Left forelimb (tissue), 1 donor: ENCODE data around the gene MOV10L1.

ENCODE experiments used
- DNase-seq: peaks from one replicate; pipeline ENCODE4 v3.0.0-alpha.2; 2018; ENCODE audit warnings: low spot score

Gene MOV10L1

DNA sequence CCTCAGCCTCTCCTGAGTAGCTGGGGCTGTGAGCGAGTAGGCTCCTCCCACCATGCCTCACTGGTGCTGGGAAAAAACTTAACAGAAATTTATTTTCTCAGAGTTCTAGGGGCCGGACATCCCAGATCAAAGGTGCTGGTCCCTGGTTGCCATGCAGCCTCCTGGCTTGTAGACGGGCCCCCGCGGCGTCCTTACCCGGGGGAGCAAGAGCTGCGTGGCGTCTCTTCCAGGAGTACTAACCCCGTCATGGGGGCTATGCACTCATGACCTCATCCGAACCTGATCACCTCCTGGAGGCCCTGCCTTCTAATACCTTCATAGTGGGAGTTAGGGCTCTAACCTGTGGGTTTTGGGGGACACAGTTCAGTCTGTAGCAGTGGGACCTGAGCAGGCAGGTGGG is 98.5 kb downstream of the MOV10L1 start:
- no peak for DNase-seq

DNA sequence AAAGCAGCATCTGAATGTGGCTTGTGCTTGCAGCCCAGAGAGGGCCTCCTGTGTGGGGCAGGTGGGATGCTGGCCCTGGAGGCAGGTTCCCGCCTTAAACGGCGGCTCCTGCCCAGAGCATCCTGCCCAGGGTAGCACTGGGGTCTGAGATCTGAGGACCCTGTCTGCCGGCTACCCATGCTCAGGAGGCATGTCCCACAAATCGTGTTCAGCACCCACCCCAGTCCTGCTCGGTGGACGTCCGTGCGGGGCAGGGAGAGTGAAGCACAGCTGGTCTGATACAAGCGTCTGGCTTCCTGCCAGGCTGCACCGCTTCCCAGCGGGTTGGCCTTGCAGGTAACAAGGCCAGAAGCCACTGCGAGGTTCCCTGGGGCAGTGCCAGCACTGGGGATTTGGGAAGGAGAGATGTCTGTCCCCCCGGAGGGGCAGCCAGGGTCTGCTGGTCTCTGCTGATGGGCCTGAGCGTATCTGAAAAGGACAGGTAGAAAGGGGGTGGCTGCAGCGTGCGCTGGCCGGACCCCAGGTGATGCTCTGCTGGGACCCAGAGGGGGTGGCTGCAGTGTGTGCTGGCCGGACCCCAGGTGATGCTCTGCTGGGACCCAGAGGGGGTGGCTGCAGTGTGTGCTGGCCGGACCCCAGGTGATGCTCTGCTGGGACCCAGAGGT is 99.5 kb downstream of the MOV10L1 start:
- no peak for DNase-seq

DNA sequence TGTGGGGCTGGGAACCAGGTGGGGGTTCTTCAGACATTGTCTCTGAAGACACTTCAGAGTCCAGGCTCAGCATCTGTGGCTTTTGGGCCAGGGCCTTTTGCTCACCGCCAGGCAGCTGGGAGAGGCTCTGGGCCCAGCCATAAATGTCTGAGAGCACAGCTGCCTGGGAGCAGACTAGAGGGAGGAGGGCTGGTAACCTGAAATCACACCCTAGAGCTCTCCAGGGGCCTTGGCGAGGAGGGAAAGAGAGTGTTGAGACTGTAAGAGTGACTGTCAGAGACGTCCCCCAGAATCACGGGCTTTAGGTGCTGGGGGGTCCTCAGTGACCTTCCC is 100.0 kb downstream of the MOV10L1 start:
- DNase-seq: no peak

DNA sequence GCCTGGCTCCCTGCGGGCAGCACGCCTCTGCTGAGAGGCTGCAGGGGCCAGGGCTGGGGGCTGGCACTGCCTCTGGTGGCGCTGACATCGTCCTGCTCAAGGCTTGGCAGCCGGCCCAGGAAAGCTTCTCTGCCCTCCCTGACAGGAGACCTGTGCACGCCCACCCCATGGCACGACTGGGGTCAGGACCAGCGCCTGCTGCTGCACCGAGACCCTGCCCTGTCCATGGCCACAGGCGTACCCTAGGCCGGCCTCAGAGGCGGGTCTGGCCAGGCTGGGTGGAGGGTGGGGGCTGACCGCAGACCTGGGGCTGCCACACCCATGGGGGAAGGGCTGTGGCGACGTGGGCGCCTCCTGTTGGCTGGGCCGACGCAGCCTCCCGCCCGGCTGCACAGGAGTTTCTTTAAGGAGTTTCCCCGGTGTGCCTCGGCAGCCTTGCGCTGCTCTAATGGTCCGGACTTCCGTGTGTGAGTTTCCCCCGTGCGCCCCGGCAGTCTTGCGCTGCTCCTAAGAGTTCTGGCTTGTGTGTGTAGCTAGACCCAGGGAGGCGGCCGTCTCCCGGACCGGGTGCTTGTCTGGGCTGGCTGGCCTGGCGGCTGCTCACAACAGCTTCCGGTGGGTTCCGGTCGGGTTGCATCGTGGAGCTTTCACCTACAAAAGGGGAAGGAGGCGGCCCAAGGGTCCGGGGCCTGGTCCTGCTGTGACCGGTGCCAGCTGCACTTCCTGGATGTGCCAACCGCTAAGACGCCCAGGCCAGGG is 100.6 kb downstream of the MOV10L1 start:
- no peak for DNase-seq

DNA sequence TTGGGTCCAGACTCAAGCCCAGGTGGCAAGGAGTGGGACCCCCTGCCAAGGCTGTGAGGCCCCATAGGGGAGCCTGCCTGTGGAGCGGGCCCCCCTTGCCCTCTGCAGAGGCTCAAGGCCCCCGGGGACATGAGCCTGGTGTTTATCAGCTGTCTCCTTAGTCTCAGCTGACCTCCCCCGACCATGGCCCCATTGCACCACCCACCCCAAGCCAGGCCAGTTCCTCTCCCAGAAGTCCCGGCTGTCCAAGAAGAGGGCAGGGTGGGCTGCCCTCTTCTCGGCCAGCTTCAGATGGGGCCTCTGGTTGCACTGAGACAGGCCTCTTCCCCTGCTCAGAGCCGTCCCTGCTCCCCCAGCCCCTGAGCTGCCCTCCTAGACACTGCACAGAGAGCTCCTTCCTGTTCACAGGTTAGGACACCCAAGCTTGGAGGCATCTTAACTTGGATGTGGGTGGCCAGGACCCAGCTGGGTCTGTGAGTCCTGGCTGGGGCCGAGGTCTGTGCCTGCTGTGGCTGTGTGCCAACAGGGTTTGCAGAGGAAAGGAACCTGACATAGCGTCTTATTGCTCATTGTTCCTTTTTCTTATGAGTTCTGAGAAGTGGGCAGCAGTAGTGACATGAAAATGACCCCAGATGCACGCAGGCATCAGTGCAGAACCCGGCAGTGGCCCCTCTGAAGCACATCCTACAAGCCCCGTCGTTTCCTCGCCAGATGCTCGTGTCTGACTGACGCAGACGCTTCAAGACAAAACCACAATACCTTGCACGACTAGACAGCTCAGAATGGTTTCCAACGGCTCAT is 101.3 kb downstream of the MOV10L1 start:
- no peak for DNase-seq

DNA sequence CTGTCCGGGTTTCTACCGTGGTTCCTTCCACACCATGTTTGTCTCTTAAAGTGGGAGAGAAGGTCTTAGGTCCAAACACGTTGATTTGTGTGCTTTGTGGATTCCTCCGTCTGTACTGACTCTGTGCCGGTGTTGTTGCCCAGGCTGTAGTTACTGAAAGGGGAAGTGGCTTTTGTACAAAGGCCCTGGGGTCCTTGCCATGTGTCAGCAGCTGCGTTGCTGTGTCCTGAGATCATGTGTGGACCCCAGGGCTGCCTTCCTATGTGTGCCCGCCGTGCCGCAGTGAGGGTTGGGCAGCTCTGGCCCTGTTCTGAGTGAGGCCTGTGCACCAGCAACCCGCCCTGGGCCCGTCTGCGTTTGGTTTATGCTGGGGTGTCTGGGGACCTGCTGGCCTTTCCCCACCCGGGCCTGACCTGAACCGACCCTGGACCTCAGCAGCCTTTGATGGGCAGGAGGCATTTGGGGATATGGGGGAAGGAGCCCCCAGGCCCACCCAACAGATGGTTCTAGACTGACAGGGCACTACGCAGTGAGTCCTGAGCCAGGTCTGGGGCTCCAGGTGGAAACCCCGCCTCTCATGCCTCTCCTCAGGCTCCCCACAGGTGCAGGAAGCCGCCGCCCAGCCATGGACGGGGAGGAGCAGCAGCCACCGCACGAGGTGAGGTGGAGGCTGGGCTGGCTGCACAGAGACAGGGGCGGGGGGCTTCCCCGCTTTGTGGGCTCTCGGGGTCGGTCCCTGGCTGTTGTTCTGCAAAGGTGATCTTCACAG is 102.8 kb downstream of the MOV10L1 start:
- DNase-seq: no peak

DNA sequence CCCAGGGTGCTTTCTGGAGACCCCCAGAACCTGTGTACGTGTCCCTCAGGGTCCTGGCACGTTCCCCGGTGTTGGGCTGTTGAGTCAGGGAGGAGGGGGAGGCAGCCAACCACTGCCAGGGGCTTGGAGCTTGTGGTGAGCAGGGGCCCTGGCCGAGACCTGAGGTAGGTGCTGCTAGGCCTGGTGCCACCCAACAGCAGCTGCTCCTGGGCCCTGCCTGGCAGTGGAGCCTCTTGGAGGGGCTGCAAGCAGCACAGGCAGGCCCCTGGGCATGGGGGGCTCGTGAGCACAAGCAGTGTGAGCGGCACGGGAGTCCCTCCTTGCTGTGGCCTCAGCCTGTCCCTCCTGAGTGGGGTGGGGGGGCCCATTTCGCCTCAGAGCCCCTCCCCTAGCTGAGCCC is 103.8 kb downstream of the MOV10L1 start:
- DNase-seq: no peak

DNA sequence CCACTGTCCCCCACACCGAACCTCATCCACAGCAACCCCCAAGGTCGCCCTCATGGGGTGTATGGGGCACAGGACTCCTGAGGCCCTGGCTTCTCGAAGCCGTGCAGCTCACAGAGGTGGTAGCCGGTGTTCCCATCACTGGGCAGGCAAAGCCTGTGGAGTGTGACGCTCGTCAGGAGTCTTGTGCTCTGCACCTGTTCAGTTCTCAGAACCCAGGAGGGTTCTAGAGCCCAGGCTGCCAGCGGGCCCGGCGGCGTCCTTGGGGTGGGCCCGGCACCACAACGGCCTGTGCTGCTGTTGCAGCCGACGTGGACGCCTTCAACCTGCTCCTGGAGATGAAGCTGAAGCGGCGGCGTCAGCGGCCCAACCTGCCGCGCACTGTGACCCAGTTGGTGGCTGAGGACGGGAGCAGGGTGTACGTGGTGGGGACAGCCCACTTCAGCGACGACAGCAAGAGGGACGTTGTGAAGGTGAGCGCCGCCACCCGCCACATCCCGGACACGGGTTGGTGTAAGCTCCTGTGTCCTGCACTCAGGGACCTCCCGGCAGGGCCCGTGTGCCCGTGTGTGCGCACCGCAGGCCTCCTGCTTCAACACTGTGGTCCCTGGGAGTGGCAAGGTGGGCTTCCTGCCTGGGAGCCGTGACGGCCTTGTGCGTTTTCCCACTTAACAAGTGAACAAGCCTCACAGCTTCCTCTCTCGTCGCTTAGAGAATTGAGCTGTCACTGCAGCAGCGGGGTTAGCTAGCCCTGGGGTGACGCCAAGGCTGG is 104.4 kb downstream of the MOV10L1 start:
- DNase-seq: no peak

DNA sequence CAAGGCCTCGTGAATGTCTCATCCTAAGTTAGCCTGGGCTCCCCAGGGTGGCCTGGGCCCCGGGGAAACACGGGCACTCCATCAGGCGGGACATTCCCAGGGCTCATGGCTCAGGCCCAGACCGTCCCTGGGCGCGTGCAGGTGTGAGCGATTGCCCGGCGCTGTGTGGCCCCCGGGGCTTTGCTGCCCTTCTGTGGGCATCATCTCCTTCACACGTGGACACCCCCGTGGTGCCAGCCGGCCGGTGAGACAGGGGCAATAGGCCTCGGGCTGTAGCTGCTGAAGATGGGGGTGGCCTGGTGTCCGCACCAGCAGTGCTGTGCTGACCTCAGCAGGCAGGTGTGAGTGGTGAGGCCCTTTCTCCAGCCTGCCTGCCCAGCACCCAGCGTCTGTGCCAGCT is 106.5 kb downstream of the MOV10L1 start:
- DNase-seq: no peak

DNA sequence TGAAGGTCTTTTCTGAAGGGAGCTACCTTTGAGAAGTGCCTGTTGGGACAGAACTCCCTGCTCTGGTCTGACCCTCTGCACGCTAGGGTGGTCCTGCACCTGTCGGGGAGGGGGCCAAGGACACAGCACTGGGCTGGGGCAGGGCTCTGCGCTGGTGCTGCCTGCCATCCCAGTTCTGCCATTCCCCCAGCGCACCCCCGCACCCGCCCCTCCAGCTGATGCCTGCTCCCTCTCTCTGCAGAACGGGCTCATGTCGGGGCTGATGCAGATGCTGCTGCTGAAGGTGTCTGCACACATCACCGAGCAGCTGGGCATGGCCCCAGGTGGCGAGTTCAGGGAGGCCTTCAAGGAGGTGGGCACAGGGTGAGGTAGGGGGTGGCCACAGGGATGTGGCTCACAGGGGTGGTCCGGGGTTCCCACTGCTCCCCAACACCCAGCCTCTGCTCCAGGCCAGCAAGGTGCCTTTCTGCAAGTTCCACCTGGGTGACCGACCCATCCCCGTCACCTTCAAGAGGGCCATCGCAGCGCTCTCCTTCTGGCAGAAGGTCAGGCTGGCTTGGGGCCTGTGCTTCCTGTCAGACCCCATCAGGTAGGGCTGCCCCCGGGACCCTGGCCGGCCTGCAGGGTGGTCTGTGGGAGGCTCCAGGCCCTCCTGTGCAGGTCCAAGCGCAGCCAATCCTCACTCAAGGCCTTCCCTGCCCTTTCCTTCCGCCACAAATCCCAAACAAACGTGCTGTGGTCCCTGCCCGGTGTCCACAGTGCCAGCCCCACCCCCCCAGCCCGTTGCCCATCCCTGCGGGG is 107.4 kb downstream of the MOV10L1 start:
- no peak for DNase-seq

DNA sequence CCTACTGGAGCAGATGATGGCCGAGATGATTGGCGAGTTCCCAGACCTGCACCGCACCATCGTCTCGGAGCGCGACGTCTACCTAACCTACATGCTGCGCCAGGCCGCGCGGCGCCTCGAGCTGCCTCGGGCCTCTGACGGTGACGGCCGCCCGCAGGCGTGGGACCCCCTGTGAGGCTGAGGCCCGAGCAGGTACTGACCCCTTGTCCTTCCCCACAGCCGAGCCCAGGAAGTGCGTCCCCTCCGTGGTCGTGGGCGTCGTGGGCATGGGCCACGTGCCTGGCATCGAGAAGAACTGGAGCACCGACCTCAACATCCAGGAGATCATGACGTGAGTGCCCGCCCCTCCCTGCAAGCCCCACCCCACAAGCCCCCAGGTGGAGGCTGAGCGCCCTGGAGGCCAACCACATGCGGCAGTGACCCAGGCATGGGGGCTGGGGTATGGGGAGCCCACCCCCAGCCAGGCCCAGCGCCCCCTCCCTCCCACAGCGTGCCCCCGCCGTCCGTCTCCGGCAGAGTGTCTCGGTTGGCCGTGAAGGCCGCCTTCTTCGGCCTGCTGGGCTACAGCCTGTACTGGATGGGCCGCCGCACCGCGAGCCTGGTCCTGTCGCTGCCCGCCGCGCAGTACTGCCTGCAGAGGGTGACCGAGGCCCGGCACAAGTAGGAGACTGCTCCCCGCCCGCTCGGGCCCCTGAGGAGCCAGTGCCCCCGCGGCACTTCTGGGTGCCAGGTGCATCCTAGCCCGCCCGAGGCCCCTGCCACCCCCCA is 108.2 kb downstream of the MOV10L1 start:
- no peak for DNase-seq

DNA sequence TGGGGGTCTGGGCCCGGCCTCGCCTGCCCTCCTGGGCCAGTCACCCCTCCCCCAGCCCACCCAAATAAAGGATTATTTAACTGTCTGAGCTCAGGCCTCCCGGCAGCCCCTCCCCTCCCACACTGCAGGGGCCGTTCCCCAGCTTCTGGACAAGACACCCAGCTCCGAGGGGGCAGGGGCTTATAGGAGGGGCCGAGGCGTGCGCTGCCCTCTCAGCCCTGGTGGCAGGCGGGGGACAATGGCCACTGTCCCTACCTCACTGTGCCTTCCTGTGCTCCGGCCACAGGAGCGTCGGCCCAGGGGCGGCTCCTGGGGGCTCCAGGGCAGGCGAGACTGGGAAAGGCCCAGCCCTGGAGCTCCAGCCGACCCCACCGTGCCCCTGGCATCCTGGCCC is 108.8 kb downstream of the MOV10L1 start:
- DNase-seq: no peak

DNA sequence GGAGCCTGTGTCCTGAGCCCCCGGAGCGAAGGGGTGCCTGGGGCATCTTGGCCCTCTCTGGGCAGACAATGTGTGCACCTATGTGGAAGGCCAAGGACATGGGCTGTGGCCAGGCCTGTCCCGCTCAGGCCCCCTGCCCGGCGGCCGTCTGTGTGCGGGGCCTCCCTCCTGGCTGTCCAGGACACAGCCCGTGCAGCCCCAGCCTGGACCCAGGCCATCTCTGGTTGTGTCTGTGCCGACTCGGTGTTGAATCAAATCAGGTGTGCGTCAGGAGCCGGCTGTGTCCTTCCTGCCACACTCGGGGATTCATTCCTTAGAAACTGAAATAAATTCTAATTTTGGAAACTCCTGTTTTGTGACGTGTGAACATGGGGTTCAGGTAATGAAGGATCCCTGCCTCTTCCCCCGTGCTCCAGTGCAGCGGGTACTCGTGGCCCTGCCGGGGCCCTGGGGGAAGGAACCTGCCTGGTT is 109.5 kb downstream of the MOV10L1 start:
- DNase-seq: no peak

DNA sequence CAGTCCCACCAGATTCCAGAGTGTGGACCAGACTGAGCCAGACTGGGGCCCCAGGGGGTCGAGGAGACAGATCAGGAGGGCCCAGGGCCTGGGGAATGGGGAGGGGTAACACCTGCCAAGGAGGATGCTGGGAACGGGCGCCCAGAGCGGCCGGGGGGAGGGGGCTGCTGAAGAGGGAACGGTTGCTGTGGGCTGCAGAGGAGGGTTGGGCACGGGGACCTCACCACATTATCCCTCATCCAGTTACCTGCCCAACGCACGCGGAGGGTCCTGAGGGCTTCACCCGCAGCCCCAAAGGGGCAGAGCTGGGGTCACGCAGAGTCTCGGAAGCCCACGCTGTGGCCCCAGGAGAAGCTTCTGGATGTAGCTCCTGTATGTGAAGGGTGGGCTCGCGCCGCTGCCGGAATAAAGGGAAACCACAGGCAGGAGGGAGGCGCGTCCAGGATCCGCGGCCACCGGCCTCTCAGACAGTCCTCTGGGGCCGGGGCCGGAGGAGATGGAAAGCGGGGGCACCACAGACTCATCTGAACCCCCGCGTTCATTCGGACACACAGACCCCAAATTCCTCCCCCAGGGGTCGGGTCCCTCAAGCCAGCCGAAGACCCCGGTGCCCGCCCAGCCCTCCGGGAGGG is 110.1 kb downstream of the MOV10L1 start:
- DNase-seq: no peak

DNA sequence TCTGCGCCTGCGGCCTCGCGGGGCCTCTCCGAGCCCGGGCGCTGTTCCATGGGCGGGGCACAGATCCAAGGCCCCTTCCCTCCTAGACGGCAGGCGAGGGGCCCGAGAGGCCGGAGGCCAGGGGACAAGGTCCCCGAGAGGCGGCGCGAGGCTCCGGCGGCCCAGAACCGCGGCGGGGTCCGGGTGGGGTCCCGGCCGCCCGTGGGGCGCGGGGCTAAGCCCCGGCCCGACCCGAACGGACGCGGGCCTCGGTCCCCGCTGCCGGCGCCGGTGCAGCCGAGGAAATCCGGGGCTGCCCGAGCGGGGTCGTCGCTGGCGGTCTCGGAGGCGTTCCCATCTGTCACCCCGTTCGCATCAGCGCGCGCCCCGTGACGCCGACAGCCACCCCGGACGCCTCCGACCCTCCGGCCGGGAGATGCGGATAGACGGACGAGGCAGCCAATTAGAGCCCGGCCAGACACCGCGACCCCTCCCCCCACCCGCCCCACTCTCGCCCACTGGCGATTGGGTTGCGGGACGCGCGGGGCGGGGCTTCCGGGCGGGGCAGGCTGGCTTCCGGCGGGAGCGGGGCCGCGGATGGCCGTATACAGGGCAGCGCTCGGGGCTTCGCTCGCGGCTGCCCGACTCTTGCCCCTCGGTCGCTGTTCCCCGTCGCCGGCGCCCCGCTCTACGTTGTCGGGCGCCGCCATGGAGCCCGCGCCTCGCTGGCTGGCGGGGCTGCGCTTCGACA is 110.8 kb downstream of the MOV10L1 start, which contains the start of gene SELENOO:
Gene SELENOO, plus strand, starts transcription at position 551 of the 730 bp plus-strand sequence. Its CDS starts 26 bp downstream, at position 577.
- DNase-seq: peak; percentile 98

DNA sequence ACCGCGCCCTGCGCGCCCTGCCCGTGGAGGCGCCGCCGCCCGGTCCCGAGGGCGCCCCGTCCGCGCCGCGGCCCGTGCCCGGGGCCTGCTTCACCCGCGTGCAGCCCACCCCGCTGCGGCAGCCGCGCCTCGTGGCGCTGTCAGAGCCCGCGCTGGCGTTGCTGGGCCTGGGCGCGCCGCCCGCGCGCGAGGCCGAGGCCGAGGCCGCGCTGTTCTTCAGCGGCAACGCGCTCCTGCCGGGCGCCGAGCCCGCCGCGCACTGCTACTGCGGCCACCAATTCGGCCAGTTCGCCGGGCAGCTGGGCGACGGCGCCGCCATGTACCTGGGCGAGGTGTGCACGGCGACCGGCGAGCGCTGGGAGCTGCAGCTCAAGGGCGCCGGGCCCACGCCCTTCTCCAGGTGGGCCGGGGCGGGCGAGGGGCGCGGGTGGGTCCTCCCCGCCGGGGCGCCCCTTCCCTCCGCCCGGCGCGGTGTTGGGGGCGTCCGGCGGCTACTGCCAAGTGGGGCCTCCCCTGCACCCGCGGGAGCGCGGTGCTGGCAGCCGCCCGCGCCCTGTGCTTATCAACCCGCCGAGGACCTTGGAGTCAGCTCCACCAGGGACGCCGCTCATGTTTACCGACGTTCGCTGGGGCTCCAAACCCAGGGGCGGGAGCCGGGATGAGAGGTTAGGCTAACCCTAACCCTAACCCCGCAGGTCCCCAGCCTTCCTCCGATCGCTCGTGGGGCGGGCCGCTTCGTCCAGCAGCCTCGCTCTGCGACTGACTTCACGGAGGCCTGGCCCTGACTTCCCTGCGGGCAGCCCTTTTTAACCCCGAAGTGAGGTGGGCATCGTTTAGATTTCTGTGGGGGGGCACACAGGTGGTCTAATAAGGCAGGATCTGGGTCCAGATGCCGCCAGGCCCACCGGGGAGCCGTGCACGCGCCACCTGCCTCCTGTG is 111.7 kb downstream of the MOV10L1 start:
- DNase-seq: no peak

DNA sequence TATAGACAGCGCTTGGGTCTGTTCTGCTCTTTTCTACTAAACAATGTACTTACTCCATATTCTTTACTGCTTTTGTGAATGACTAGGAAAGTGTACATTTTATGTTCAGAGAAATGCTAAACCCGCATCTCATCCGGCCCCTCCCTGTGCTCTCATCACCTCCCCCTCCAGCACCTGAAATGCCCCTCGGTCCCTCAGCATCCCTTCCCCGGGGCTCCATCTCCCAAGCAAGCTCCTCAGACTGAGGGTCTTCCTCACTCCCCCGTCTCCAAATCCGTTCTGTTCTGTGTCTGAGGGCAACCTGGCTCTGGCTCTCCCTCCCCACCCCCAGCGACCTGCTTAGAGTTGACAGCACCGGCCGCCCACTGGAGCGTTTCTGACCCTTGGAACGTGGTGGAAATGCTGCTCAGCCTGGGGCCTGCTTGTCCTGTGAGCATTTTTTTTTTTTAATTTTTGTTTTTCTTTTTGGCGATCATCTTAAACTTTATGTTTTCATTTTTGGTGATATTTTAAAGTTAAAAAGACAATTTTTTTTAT is 112.4 kb downstream of the MOV10L1 start:
- DNase-seq: no peak
